AML-193 (cell line): ENCODE data around the gene SIDT1.
A peak's percentile ranks its signal among the peaks of the same experiment; 100 is the strongest.

Experiments used
- DNase-seq, 2 experiments: peaks; one replicate each; lab custom pipeline; 2025; lab: John Stamatoyannopoulos, UW

The SIDT1 gene

DNA sequence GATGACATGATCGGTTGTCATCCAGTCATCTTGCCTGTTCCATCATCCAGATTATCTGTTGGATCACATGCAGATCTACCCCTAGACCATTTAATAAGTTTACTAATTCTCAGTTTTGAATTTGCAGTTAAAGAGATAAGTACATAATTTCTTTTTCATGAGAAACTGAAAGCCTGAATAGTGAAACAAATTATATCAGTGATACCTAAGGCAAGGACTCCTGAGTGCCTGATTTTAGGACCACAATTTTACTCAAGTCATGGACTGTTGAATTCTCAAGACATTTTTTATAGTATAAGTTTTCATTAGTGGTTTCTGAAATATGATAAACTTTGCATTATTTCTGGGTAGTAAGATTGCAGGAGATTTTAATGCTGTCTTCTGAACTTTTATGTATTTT is 13.2 kb downstream of the SIDT1 start:
- no peak for DNase-seq

GRCh38 chr3:113546414-113546893 is 14.1 kb downstream of the SIDT1 start:
- DNase-seq = no peak

DNA sequence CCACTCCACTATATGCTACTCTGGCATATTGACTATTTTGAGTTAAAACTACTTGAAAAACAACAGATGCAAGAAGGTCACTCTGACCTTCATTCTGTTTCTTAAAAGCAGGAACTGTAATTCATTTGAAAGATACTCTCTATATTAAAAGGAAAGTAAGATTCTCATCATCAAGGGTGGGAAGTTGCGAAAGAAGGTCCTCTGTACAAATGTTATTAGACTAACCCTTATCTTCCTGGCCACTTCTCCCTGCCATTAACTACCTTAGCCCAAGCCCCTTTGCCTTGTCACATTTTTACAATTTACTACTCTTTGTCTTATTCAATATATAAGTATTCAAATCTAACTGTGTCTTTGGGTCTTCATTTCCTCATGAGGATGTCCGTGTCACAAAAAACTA is 16.1 kb downstream of the SIDT1 start:
- DNase-seq = peak; percentile 71 to 80

GRCh38 chr3:113551820-113552219 is 19.5 kb downstream of the SIDT1 start:
- DNase-seq = no peak

- DNase-seq = peak; percentile 72 to 73
Observed at GRCh38 chr3:113552851-113553250, 20.5 kb downstream of the SIDT1 start.

- no peak for DNase-seq
Observed at GRCh38 chr3:113555138-113555537, 22.8 kb downstream of the SIDT1 start.

- DNase-seq = no peak
Observed at GRCh38 chr3:113556316-113556945, 24.1 kb downstream of the SIDT1 start.

DNA sequence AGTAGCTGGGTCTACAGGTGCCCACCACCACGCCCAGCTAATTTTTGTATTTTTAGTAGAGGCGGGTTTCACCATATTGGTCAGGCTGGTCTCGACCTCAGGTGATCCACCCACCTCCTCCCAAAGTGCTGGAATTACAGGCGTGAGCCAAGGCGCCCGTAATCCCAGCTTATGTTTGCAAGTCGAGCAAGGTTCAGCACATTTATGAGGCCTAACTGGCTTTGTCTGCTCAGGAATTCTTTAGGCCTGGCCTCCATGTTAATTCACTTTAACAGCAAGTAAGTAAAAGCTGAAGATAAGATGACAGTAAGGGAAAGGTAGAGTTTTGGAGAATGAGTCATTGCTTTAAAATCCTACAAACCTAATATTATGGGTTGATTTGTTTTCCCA is 24.6 kb downstream of the SIDT1 start:
- DNase-seq = no peak

- DNase-seq = no peak
Observed at GRCh38 chr3:113557374-113557773, 25.0 kb downstream of the SIDT1 start.

- no peak for DNase-seq
Observed at GRCh38 chr3:113559009-113559408, 26.7 kb downstream of the SIDT1 start.

GRCh38 chr3:113560271-113560670 is 27.9 kb downstream of the SIDT1 start:
- no peak for DNase-seq

DNA sequence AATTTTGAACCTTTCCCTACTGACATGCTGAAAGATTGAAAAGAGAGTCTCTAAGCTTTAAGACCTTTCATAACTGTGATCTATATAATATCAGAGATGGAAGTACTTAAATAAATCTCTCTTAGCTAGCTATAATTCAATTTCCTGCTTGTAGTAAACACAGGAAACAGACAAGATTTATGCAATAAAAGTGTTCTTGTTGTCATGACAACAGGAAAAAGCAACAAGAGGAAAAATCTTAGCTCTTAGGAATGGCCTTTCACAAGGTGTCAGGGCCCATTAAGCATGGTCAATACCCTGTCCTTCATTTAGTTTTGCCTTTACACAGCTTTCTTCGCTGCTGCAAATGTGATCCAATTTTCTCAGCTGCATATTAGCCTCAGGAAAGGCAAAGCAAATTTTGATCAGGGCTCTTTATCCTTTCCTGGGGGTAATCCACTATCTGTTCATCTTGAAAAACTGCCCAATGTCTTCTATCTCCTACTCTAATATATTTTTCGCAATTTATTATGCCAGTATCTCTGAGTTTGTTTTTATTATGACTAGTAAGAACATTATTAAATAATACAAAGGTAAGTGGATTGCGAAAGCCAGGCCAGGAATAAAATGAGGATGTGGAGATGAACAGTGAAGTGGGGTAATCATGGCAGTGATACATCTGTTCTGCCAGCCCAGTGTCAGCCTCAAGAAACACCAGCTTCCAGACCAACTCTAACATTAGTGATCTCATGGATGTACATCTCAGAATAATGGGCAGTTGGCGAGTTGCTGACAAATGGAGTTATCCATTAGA is 28.7 kb downstream of the SIDT1 start:
- DNase-seq = peak; percentile 6 to 12

- DNase-seq = no peak
Observed at GRCh38 chr3:113565555-113565954, 33.2 kb downstream of the SIDT1 start.

DNA sequence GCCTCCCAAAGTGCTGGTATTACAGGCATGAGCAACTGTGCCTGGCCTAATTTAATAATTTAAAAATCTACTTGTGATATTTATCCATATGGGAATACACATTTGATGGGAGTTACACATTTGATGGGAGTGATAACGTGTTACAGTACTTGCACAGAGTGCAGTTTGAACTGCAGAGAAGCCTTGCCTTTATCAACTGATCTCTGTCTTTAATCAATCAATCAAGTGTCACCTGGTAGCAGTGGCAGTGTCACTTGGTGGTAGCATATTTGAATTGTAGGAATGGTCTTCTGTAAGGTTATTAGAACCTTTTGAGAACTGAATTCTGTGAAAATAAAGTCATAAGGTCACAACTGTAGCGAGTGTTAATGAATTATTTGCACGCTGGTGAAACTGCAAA is 37.8 kb downstream of the SIDT1 start:
- DNase-seq = no peak

DNA sequence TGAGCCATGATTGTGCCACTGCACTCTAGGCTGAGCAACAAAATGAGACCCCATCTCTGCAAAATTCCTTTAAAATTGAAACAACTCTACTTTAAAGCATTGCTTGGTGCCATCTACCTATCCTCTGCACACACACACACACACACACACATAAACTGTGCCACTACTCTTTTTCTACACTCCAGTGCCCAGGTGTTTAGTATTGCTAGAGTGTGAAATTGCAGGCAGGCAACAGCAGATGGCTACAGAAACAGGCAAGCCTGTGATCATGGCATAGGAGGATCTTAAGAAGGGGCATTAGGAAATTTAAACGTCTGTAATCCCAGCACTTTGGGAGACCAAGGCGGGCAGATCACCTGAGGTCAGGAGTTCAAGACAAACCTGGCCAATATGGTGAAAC is 39.0 kb downstream of the SIDT1 start:
- DNase-seq = no peak

DNA sequence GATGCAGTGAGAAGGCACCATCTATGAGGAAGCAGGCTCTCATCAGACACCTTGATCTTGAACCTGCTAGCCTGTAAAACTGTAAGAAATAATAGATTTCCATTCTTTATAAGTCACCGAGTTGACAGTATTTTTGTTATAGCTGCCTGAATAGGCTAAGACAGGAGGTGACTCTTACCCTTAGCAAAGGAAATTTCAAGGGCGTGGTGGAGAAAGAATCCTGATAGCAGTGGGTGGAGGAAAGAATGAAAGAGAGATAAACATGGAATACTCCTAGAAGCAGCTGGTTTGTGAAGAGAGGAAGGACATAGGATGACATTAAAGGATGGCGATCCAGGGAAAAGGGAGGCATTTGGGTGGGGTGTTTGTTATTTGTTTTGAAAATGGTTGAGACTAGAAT is 41.4 kb downstream of the SIDT1 start:
- no peak for DNase-seq

DNA sequence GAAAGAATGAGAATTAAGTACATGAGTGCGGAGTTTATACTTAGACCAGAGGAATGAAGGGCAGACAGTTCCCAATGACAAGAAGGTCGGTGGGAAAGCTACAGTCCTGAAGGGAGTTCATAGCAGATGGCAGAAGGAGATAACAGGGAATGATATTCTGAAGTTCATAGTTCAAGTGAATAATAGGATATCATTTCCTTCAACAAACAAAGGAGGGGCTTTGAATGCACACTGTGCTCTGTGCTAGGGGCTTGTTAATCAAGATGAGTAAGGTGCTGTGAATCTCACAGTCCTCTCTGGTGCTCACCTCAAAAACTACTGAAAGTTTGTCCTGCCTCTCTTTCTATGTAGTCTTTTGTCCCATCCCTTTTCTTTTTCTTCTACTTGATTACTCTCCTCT is 41.9 kb downstream of the SIDT1 start:
- no peak for DNase-seq

DNA sequence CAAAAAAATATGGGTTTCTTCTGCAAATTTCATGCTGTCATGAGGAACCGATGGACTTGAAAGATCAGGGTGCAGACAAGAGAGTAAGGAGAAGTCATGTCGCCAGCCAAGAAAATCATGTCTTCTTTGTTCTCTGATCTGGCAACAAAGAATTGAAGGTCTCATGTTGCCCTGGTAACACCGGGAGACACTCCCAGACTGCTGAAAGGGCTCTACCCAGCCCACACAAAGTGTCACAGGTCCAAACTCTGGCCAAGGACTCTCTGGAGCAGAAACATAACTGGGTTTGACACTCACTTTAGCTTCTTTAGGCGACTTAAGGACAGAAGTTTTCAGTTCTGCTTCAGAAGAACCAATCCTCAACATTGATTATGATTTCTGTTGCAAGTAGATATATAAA is 42.9 kb downstream of the SIDT1 start:
- no peak for DNase-seq

DNA sequence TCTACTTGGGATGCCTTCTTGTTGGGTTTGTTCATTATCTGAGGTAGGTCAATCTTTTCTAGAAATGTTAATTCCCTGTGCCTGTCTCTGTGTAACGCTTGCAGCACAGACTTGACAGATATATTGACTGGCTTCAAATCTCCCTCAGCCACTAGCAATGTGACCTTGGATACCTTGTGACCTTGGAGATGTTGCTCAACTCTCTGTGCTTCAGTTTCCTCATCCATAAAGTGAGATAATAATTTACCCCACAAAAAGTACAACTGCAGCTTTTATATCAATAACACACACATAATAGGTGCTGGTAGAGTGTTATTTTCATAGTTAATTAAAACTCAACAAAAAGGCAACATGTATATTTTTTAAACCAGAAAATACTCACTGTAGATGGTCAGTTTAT is 52.9 kb downstream of the SIDT1 start:
- DNase-seq = no peak

- no peak for DNase-seq
Observed at GRCh38 chr3:113585720-113586119, 53.4 kb downstream of the SIDT1 start.

DNA sequence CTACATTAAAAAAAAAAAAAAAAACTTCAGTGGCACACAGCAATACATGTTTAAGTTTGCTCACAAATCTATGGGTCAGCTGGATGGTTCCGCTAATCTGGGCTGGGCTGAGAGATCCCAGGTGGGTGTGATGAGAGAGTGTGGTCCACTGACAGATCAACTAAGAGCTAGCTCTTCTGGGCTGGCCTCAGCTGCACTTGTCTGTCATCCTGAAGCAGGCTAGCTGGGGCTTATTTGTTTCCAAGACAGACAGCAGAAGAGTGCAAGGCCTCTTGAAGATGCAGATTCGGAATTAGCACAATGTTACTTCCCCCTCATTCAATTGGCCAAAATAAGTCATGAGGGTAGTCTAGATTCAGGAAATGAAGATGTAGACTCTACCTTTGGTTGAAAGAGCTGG is 56.5 kb downstream of the SIDT1 start:
- DNase-seq = no peak

GRCh38 chr3:113589971-113590370 is 57.6 kb downstream of the SIDT1 start:
- DNase-seq = no peak

- DNase-seq = no peak
Observed at GRCh38 chr3:113590983-113591382, 58.6 kb downstream of the SIDT1 start.

- DNase-seq = no peak
Observed at GRCh38 chr3:113594066-113594465, 61.7 kb downstream of the SIDT1 start.
